Retinal pigment epithelial cell (primary cell): ENCODE results near the gene EXOC2.

Experiments
- DNase-seq: peaks from one replicate; pipeline ENCODE4 v3.0.0-alpha.2; 2010; ENCODE audit warnings: low read depth
- H3K4me3 ChIP-seq: 2 replicates; pipeline ENCODE4 v1.5.1; 2011; ENCODE audit warnings: mild to moderate bottlenecking, low read length, control low read depth, moderate library complexity
- CTCF ChIP-seq: conservative IDR thresholded peaks from 2 replicates; pipeline ENCODE4 v1.5.1; 2011; ENCODE audit warnings: low read depth, low read length, control low read depth, inconsistent platforms

EXOC2 gene

GRCh38 chr6:604579-604978 is 88.4 kb downstream of the EXOC2 start:
- H3K4me3 ChIP-seq: no peak overlapping the region
- DNase-seq: no peak
- no peak for TF ChIP-seq CTCF

GRCh38 chr6:603265-603664 is 89.7 kb downstream of the EXOC2 start:
- no peak overlapping the region for H3K4me3 ChIP-seq
- no peak for DNase-seq
- TF ChIP-seq CTCF: no peak

- no peak for TF ChIP-seq CTCF
- H3K4me3 ChIP-seq: no peak overlapping the region
- no peak for DNase-seq
Measured at GRCh38 chr6:599576-600448, 93.1 kb downstream of the EXOC2 start.

GRCh38 chr6:593907-594212 is 99.1 kb downstream of the EXOC2 start:
- no peak for TF ChIP-seq CTCF
- no peak for DNase-seq
- H3K4me3 ChIP-seq: no peak overlapping the region

- DNase-seq: peak; percentile 10
- H3K4me3 ChIP-seq: no peak overlapping the region
- TF ChIP-seq CTCF: peak; percentile 57
Measured at GRCh38 chr6:593139-593906, 99.6 kb downstream of the EXOC2 start.

GRCh38 chr6:589090-589489 is 103.8 kb downstream of the EXOC2 start:
- no peak for TF ChIP-seq CTCF
- no peak for DNase-seq
- no peak overlapping the region for H3K4me3 ChIP-seq

- TF ChIP-seq CTCF: no peak
- no peak overlapping the region for H3K4me3 ChIP-seq
- no peak for DNase-seq
Measured at GRCh38 chr6:586553-586952, 106.4 kb downstream of the EXOC2 start.
